Nephron (organoid): ENCODE results near the gene CLEC6A.
"Not testable (repeated sequence)": the region's sequence is repeated elsewhere in the genome, so short reads cannot be mapped to it uniquely, and the experiment has no call there.

Experiments
- H3K27ac Mint-ChIP-seq, 3 experiments: 2 replicates each; pipeline ENCODE4 v1.8.0; 2020; ENCODE audit warnings: mixed read lengths in 3 of 3, mild to moderate bottlenecking in 2 of 3, moderate library complexity in 1 of 3
- H3K27me3 Mint-ChIP-seq: 2 replicates; pipeline ENCODE4 v1.8.0; 2021; ENCODE audit warnings: low read depth, mild to moderate bottlenecking, moderate library complexity, mixed read lengths
- H3K36me3 Mint-ChIP-seq: 2 replicates; pipeline ENCODE4 v1.8.0; 2020; ENCODE audit warnings: low read depth, mixed read lengths
- H3K4me1 Mint-ChIP-seq: 2 replicates; pipeline ENCODE4 v1.8.0; 2020; ENCODE audit warnings: mixed read lengths
- H3K4me3 Mint-ChIP-seq, 3 experiments: 2 replicates each; pipeline ENCODE4 v1.8.0; 2020; ENCODE audit warnings: mild to moderate bottlenecking in 3 of 3, mixed read lengths in 3 of 3, moderate library complexity in 2 of 3
- H3K9me3 Mint-ChIP-seq: 2 replicates; pipeline ENCODE4 v1.8.0; 2020; ENCODE audit warnings: mixed read lengths
- TF ChIP-seq, protein P1 (sequence below), 3 experiments: fragments of 200-600 bp; sonication (generic); IDR thresholded peaks; one replicate each; pipeline ENCODE4 v1.5.0; 2021; ENCODE audit warnings: antibody characterized with exemption in 3 of 3; ENCODE audit not compliant: unreplicated experiment in 3 of 3

The CLEC6A gene

DNA sequence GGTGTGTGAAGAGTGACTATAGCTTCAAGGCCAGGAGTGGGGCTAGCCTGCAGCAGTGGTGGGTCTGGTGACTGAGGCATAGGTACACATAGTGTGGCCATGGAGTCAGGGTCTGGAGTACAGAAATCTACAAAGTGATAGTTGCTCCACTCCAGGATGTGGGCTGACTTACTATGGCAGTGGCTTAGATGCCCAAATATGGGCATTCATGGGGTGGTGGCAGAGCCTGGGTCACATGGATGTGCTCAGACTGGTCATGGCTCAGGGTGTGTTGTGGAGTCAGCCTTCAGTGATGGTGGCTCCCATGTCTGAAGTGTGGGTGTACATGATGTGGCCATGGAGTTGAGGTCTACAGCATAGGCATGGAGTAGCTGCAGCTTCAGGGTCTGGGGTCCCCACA is 27.3 kb downstream of the CLEC6A start:
- Mint-ChIP-seq H3K36me3 (no peaks in the 10 kb centered on the region), H3K27ac (no peak overlapping the region), H3K4me1 (no peaks in the 10 kb centered on the region), H3K4me3 (no peak overlapping the region), H3K9me3 (peaks cover 3% of the 10 kb centered on the region), H3K27me3 (peaks cover 5% of the 10 kb centered on the region)
- TF ChIP-seq, protein P1, sequence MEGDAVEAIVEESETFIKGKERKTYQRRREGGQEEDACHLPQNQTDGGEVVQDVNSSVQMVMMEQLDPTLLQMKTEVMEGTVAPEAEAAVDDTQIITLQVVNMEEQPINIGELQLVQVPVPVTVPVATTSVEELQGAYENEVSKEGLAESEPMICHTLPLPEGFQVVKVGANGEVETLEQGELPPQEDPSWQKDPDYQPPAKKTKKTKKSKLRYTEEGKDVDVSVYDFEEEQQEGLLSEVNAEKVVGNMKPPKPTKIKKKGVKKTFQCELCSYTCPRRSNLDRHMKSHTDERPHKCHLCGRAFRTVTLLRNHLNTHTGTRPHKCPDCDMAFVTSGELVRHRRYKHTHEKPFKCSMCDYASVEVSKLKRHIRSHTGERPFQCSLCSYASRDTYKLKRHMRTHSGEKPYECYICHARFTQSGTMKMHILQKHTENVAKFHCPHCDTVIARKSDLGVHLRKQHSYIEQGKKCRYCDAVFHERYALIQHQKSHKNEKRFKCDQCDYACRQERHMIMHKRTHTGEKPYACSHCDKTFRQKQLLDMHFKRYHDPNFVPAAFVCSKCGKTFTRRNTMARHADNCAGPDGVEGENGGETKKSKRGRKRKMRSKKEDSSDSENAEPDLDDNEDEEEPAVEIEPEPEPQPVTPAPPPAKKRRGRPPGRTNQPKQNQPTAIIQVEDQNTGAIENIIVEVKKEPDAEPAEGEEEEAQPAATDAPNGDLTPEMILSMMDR (IDR thresholded peaks at IDR 0.05; ENCODE audit: unreplicated experiment in 3 of 3), result no peak

- Mint-ChIP-seq H3K9me3 (peaks cover 3% of the 10 kb centered on the region), H3K27ac (no peak overlapping the region), H3K36me3 (no peaks in the 10 kb centered on the region), H3K4me3 (no peak overlapping the region), H3K27me3 (no peaks in the 10 kb centered on the region), H3K4me1 (no peaks in the 10 kb centered on the region)
- TF ChIP-seq, protein P1 (IDR thresholded peaks at IDR 0.05; ENCODE audit: unreplicated experiment in 3 of 3), result no peak
These were observed 36.1 kb downstream of the CLEC6A start for GRCh38 chr12:8491646-8492530.

GRCh38 chr12:8493084-8493483 is 37.3 kb downstream of the CLEC6A start:
- H3K36me3 Mint-ChIP-seq, result no peaks in the 10 kb centered on the region
- no peak overlapping the region for H3K27ac Mint-ChIP-seq
- H3K9me3 Mint-ChIP-seq, result no peaks in the 10 kb centered on the region
- no peaks in the 10 kb centered on the region for H3K27me3 Mint-ChIP-seq
- H3K4me3 Mint-ChIP-seq, result no peak overlapping the region
- no peaks in the 10 kb centered on the region for H3K4me1 Mint-ChIP-seq
- TF ChIP-seq, protein P1 (IDR thresholded peaks at IDR 0.05; ENCODE audit: unreplicated experiment in 3 of 3), result no peak

DNA sequence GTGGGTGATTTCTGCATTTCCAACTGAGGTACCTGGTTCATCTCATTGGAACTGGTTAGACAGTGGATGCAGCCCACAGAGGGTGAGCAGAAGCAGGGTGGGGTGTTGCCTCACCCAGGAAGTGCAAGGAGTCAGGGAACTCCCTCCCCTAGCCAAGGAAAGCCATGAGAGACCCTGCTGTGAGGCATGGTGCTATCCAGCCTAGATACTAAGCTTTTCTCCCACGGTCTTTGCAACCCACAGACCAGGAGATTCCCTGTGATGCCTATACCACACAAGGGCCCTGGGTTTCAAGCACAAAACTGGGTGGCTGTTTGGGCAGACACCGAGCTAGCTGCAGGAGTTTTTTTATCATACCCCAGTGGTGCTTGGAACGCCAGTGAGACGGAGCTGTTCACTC is 39.9 kb downstream of the CLEC6A start:
- H3K27me3 Mint-ChIP-seq, H3K4me1 Mint-ChIP-seq, H3K27ac Mint-ChIP-seq, H3K36me3 Mint-ChIP-seq, H3K4me3 Mint-ChIP-seq, H3K9me3 Mint-ChIP-seq: not testable (repeated sequence)

DNA sequence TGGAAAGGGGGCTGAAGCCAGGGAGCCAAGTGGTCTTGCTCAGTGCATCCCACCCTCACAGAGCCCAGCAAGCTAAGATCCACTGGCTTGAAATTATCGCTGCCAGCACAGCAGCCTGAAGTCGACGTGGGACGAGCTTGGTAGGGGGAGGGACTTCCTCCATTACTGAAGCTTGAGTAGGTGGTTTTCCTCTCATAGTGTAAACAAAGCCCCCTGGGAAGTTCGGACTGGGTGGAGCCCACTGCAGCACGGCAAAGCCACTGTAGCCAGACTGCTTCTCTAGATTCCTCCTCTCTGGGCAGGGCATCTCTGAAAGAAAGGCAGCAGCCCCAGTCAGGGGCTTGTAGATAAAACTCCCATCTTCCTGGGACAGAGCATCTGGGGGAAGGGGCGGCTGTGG is 40.3 kb downstream of the CLEC6A start:
- H3K9me3 Mint-ChIP-seq, H3K36me3 Mint-ChIP-seq, H3K4me3 Mint-ChIP-seq, H3K27ac Mint-ChIP-seq, H3K4me1 Mint-ChIP-seq, H3K27me3 Mint-ChIP-seq: not testable (repeated sequence)

GRCh38 chr12:8499616-8500015 is 43.9 kb downstream of the CLEC6A start:
- Mint-ChIP-seq H3K27ac (no peak overlapping the region), H3K9me3 (no peaks in the 10 kb centered on the region), H3K36me3 (no peaks in the 10 kb centered on the region), H3K4me3 (no peak overlapping the region), H3K4me1 (no peaks in the 10 kb centered on the region), H3K27me3 (no peaks in the 10 kb centered on the region)
- TF ChIP-seq, protein P1 (IDR thresholded peaks at IDR 0.05; ENCODE audit: unreplicated experiment in 3 of 3), result peak in 1 of 3 experiments; percentile 18

GRCh38 chr12:8501720-8502119 is 46.0 kb downstream of the CLEC6A start:
- Mint-ChIP-seq H3K27ac (no peak overlapping the region), H3K27me3 (peaks cover under 1% of the 10 kb centered on the region), H3K9me3 (no peaks in the 10 kb centered on the region), H3K36me3 (no peaks in the 10 kb centered on the region), H3K4me3 (no peak overlapping the region), H3K4me1 (no peaks in the 10 kb centered on the region)
- TF ChIP-seq, protein P1 (IDR thresholded peaks at IDR 0.05; ENCODE audit: unreplicated experiment in 3 of 3), result no peak
